Testis (tissue), 3 donors: ENCODE data around the gene NFIX. TPM values are rescaled to one million over a fixed set of nuclear protein-coding genes. Genes with fewer than 3 reads are reported as not detected.

Experiments
- DNase-seq: peaks from one replicate; pipeline ENCODE4 v3.0.0-alpha.2; 2019
- H3K27ac ChIP-seq, 2 donors: fragments of 200-600 bp; sonication (generic); one replicate each; pipeline ENCODE4 v1.5.1; 2019
- H3K27me3 ChIP-seq: fragments of 200-600 bp; sonication (generic); one replicate; pipeline ENCODE4 v1.5.1; 2019
- H3K36me3 ChIP-seq: fragments of 200-600 bp; sonication (generic); one replicate; pipeline ENCODE4 v1.5.1; 2017; ENCODE audit warnings: low read depth; ENCODE audit errors: missing control alignments
- H3K4me1 ChIP-seq: fragments of 200-600 bp; sonication (generic); one replicate; pipeline ENCODE4 v1.5.1; 2019
- H3K4me3 ChIP-seq, 2 donors: fragments of 200-600 bp; sonication (generic); one replicate each; pipeline ENCODE4 v1.5.1; 2017 to 2019
- H3K9me3 ChIP-seq: fragments of 200-600 bp; sonication (generic); one replicate; pipeline ENCODE4 v1.5.1; 2017
- POLR2A ChIP-seq: fragments of 450-650 bp; IDR thresholded peaks from one replicate; pipeline ENCODE4 v1.6.1; 2017; ENCODE audit warnings: antibody characterized with exemption, mild to moderate bottlenecking, moderate library complexity
- WGBS, 2 donors: methylation state at CpG; one replicate each; pipeline ENCODE4 v1.1.5; 2018; 5-methylcytosine and 5-hydroxymethylcytosine counted together
- intact Hi-C: fragments of 100-400 bp; cut with DNase I; formaldehyde crosslinking; loops from one replicate; pipeline ENCODE4 v1.15.1; 2023; ENCODE audit warnings: low total_unique reads
- polyA plus RNA-seq: library from polyadenylated mRNA; stranded (reverse); fragments of 350-450 nt; fragmentation: Illumina TruSeq; extraction: RNeasy Lipid Tissue Mini Kit (QIAGEN cat#74804); gene quantifications from one replicate; pipeline ENCODE4 v1.2.3, GENCODE V29; 2014; ENCODE audit warnings: low read depth, low replicate concordance; ENCODE audit not compliant: insufficient read depth
- total RNA-seq, 2 donors: library from RNA; depleted of rRNA; stranded (reverse); fragments of >200 nt; gene quantifications; one replicate each; pipeline ENCODE4 v1.2.3, GENCODE V29; 2016
- TF ChIP-seq, protein P1 (sequence below), 3 experiments: fragments of 450-650 bp in 2 of 3; fragments of 200-600 bp in 1 of 3; sonication (generic) in 1 of 3; IDR thresholded peaks; one replicate each; pipeline ENCODE4 v1.5.1; 2016 to 2019; ENCODE audit warnings: antibody characterized with exemption in 3 of 3, mild to moderate bottlenecking in 2 of 3, moderate library complexity in 1 of 3

NFIX gene
- total and polyA plus RNA-seq, 3 donors from 2014 or later = 47.4 to 62.4 (median 51.7) TPM

DNA sequence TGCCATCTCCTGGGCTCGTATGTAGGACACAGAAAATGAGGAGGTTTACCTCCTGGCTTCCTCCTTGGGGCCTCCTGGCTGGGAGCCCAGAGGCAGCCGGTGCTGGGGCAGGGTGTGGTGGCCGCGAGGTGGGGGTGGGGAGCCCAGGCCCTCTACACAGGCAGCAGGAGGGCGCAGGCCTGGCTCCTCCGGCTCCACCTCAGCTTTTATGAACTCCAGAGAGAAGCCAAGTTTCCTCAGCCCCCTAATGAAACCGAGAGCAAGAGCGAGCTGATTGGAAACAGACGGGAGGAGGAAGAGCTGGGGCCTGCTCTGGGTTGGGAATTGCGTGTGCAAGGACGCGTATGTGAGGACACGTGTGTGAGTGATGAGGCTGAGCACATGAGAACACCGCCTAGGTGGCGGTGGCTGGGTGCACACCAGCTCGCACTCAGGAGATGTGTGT lies 84.3 kb downstream of the NFIX start:
- Histone ChIP-seq H3K4me3 (no peak overlapping the region), H3K4me1 (peaks cover 40% of the 10 kb centered on the region), H3K36me3 (no peaks in the 10 kb centered on the region), H3K27ac (peak overlapping the region; percentile 51 to 59), H3K27me3 (no peaks in the 10 kb centered on the region), H3K9me3 (no peaks in the 10 kb centered on the region)
- TF ChIP-seq POLR2A = no peak
- intact Hi-C loops = no loop called here
- no peak for DNase-seq
- WGBS, 2 donors = 49 to 54% methylated on average over 16 of the region's 16 CpGs

DNA sequence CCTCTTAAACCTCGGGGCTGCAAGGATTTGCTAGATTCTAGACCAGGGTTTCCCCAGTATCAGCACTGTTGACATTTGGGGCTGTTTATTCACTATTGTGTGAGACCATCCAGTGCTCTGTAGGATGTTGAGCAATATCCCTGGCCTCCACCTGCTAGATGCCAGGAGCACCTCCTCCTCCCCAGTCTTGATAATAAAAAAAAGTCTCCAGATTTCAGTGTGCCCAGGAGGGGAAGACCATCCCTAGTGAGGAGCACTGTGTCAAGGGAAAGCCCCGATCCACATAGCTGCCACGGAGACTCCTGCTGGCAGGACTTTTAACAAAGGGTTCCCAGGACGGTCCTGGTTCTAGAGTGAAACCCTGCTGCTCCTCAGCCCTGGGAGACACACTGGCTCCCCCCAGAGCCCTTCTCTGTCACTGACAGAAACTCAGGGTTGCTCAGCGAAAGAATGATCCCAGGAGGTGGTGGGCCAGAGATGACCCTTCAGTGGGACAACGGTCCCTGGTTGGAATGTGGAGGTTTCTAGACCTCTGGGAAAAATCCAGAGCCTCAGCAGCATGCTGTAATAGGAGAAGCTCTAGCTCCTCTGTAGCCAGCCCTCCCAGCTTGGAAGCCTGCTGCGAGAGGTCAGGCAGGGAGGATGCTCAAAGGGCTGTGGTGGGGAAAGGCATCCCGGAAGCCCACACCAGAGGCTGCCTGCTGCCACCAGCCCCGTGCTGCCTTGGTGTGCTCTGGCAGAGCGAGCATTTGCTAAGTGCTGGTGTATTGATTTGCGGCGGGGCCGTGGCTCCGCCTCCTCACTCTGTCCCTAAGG lies 87.1 kb downstream of the NFIX start:
- H3K27me3 ChIP-seq = no peaks in the 10 kb centered on the region
- H3K36me3 ChIP-seq = no peaks in the 10 kb centered on the region
- H3K4me1 ChIP-seq = peaks cover 26% of the 10 kb centered on the region
- 57 to 70% methylated on average over 7 to 14 of the region's 14 CpGs for WGBS, 2 donors
- peak overlapping the region in 1 of 2 donors; percentile 50 for H3K27ac ChIP-seq
- intact Hi-C loops = no loop called here
- no peaks in the 10 kb centered on the region for H3K9me3 ChIP-seq
- TF ChIP-seq, protein P1, sequence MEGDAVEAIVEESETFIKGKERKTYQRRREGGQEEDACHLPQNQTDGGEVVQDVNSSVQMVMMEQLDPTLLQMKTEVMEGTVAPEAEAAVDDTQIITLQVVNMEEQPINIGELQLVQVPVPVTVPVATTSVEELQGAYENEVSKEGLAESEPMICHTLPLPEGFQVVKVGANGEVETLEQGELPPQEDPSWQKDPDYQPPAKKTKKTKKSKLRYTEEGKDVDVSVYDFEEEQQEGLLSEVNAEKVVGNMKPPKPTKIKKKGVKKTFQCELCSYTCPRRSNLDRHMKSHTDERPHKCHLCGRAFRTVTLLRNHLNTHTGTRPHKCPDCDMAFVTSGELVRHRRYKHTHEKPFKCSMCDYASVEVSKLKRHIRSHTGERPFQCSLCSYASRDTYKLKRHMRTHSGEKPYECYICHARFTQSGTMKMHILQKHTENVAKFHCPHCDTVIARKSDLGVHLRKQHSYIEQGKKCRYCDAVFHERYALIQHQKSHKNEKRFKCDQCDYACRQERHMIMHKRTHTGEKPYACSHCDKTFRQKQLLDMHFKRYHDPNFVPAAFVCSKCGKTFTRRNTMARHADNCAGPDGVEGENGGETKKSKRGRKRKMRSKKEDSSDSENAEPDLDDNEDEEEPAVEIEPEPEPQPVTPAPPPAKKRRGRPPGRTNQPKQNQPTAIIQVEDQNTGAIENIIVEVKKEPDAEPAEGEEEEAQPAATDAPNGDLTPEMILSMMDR (IDR thresholded peaks at IDR 0.05) = peak in 1 of 3 experiments; percentile 18
- TF ChIP-seq POLR2A = no peak
- no peak overlapping the region for H3K4me3 ChIP-seq
- DNase-seq = peak; percentile 73

DNA sequence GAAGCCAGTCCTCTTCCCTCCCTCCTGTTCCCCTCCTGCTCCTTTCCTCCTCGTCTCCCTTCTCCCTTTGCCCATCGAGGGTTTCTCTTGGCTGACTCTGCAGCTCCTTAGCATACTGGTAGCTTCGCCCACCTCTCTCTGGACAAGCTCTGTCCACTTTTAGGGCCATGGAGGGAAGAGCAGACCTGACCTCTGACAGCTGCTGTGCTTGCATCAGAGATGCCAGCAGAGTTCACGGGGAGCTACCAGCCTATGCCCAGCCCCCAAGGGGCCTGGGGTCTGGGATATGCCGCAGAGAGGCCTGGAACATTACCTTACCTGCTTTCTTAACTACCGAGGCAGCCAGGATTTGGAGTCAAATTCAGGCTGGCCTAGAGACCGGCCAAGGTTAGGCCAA lies 87.7 kb downstream of the NFIX start:
- DNase-seq = no peak
- H3K4me3 ChIP-seq = no peak overlapping the region
- no peaks in the 10 kb centered on the region for H3K36me3 ChIP-seq
- peaks cover 20% of the 10 kb centered on the region for H3K4me1 ChIP-seq
- intact Hi-C loops = no loop called here
- no peak for TF ChIP-seq POLR2A
- TF ChIP-seq, protein P1 (IDR thresholded peaks at IDR 0.05) = no peak
- H3K27ac ChIP-seq = peak overlapping the region in 1 of 2 donors; percentile 50
- WGBS, 2 donors = 70 to 81% methylated on average over 6 to 7 of the region's 7 CpGs
- H3K27me3 ChIP-seq = no peaks in the 10 kb centered on the region
- no peaks in the 10 kb centered on the region for H3K9me3 ChIP-seq

DNA sequence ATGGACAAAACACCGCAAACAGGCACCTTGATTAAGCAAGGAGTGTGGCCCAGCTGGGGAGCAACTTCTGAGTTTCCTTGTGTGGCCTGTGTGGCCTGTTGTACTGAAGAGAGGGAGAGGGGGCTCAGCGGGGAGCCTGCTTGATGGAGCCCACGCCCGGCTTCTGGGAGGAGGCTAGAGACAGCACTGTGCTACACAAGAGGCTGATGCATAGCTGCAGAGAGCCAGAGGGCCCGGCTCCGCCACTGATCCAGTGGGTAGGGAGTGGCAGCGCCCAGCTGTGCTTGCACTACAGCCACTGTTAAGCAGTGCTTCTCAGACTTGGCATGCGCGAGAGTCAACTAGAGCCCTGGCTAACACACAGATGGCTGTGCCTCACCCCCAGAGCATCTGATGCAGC lies 88.4 kb downstream of the NFIX start:
- DNase-seq = no peak
- Histone ChIP-seq H3K9me3 (no peaks in the 10 kb centered on the region), H3K4me1 (peaks cover 13% of the 10 kb centered on the region), H3K27ac (no peak overlapping the region), H3K4me3 (no peak overlapping the region), H3K27me3 (no peaks in the 10 kb centered on the region), H3K36me3 (no peaks in the 10 kb centered on the region)
- intact Hi-C loops = no loop called here
- TF ChIP-seq POLR2A = no peak
- TF ChIP-seq, protein P1 (IDR thresholded peaks at IDR 0.05) = no peak
- 84 to 88% methylated on average over 9 of the region's 9 CpGs for WGBS, 2 donors

DNA sequence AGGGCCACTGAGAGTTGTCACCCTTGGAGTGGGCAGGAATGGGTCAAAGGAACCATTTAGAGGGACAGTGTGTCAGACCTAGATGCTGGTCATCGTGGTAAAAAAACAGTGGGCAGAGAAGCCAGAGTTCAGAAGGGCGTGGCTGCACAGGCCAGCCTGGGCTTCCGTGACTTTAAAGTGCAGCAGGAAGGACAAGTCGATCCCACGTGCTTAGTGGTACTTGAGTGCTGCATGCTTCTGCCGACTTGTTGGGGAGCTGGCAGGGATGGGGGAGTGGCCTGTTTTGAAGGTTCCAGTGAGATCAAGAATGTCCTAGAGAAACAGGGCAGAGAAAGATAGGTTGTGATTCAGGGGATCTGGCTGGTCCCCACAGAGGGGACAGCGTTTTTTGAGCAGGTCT lies 90.4 kb downstream of the NFIX start:
- no peaks in the 10 kb centered on the region for H3K9me3 ChIP-seq
- H3K4me1 ChIP-seq = peaks cover 9% of the 10 kb centered on the region
- intact Hi-C loops = no loop called here

More for the DNA sequence above, 90.4 kb downstream of the NFIX start:
- Histone ChIP-seq H3K27me3 (no peaks in the 10 kb centered on the region), H3K36me3 (no peaks in the 10 kb centered on the region), H3K4me3 (no peak overlapping the region), H3K27ac (peak overlapping the region in 1 of 2 donors; percentile 25)
- 38 to 44% methylated on average over 7 of the region's 7 CpGs for WGBS, 2 donors
- DNase-seq = no peak
- TF ChIP-seq, protein P1 (IDR thresholded peaks at IDR 0.05) = no peak
- TF ChIP-seq POLR2A = no peak
